SH-SY5Y (cell line): ENCODE results near the gene SPATS2L.

Experiments used
- GATA2 ChIP-seq: IDR thresholded peaks from 2 replicates; pipeline ENCODE4 v1.6.1; 2011; ENCODE audit warnings: mild to moderate bottlenecking, low read depth, low read length
- GATA3 ChIP-seq: IDR thresholded peaks from 2 replicates; pipeline ENCODE4 v1.6.1; 2011; ENCODE audit warnings: low read depth, mild to moderate bottlenecking, low read length, moderate library complexity

Gene SPATS2L

GRCh38 chr2:200446612-200447011 lies 140.1 kb downstream of the SPATS2L start:
- TF ChIP-seq GATA3 (no peak), GATA2 (no peak)

- TF ChIP-seq GATA2 = no peak
- no peak for TF ChIP-seq GATA3
Observed at GRCh38 chr2:200447139-200447855, 140.8 kb downstream of the SPATS2L start.

- TF ChIP-seq GATA2 (no peak), GATA3 (no peak)
Observed at GRCh38 chr2:200448455-200448854, 142.0 kb downstream of the SPATS2L start.

- no peak for TF ChIP-seq GATA2
Observed at GRCh38 chr2:200449149-200449548, 142.7 kb downstream of the SPATS2L start.

GRCh38 chr2:200450288-200450687 lies 143.8 kb downstream of the SPATS2L start:
- TF ChIP-seq GATA3 (no peak), GATA2 (no peak)

- TF ChIP-seq GATA2 (no peak), GATA3 (no peak)
Observed at GRCh38 chr2:200451511-200451910, 145.0 kb downstream of the SPATS2L start.

GRCh38 chr2:200452377-200452776 lies 145.9 kb downstream of the SPATS2L start:
- TF ChIP-seq GATA2 = no peak
- TF ChIP-seq GATA3 = no peak

GRCh38 chr2:200453142-200453852 lies 146.8 kb downstream of the SPATS2L start:
- TF ChIP-seq GATA3 (no peak), GATA2 (no peak)

GRCh38 chr2:200453853-200454534 lies 147.5 kb downstream of the SPATS2L start:
- TF ChIP-seq GATA2 = no peak
- TF ChIP-seq GATA3 = no peak

- TF ChIP-seq GATA3 (no peak), GATA2 (no peak)
Observed at GRCh38 chr2:200454927-200455801, 148.7 kb downstream of the SPATS2L start.

- TF ChIP-seq GATA2 (no peak), GATA3 (no peak)
Observed at GRCh38 chr2:200455958-200456421, 149.5 kb downstream of the SPATS2L start.

- TF ChIP-seq GATA3 (no peak), GATA2 (no peak)
Observed at GRCh38 chr2:200456567-200456966, 150.1 kb downstream of the SPATS2L start.

GRCh38 chr2:200459101-200459500 lies 152.6 kb downstream of the SPATS2L start:
- TF ChIP-seq GATA3 (no peak), GATA2 (no peak)
